Tongue (tissue), 2 donors: ENCODE results near the gene PSMG4. TPM values are rescaled to one million over a fixed set of nuclear protein-coding genes. Genes with fewer than 3 reads are reported as not detected.

ENCODE experiments used
- DNase-seq: peaks from one replicate; pipeline ENCODE4 v3.0.0-alpha.2; 2015
- total RNA-seq: library from RNA; depleted of rRNA; stranded (reverse); fragments of >200 nt; gene quantifications from one replicate; pipeline ENCODE4 v1.2.3, GENCODE V29; 2014

The PSMG4 gene
- total RNA-seq, 1 donor from 2014 or later, result 11.9 TPM

DNA sequence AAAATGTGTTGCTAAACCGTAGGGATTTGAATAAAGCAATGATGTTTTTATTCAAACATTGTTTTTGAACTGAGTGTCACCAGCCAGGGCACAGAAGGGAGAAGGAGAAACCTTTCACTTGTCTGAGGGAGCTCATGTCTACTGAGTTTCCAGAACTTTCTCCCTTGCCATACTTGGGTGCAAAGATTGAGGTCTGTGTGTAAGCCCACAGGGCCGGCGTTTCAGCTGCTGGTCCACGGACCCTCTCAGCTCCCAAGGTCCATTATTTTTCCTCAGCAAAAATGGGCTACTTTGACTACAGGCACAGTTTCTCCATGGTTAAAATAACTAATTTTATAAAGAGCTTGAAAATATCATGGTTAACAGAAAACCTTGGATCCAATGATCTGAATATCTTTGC, 32.6 kb downstream of the PSMG4 start:
- DNase-seq, result no peak

DNA sequence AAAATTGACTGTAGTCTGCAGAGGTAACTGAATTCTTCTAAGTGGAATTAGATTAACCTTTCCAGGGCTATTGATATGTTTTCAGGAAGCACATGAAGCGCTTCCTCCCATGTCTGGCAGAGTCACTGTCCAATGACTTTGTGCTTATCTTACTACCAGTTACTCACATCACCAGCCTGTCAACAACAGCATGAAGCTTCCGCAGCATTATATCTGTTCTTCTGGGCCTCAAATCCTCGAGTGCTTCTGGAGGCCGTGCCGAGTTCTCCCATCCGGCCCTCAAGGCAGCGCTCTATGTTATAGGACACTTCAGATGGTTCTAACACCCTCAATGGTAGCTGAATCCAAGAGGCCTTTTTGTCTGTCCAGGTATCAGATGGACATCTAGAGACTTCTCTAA, 33.2 kb downstream of the PSMG4 start:
- no peak for DNase-seq

DNA sequence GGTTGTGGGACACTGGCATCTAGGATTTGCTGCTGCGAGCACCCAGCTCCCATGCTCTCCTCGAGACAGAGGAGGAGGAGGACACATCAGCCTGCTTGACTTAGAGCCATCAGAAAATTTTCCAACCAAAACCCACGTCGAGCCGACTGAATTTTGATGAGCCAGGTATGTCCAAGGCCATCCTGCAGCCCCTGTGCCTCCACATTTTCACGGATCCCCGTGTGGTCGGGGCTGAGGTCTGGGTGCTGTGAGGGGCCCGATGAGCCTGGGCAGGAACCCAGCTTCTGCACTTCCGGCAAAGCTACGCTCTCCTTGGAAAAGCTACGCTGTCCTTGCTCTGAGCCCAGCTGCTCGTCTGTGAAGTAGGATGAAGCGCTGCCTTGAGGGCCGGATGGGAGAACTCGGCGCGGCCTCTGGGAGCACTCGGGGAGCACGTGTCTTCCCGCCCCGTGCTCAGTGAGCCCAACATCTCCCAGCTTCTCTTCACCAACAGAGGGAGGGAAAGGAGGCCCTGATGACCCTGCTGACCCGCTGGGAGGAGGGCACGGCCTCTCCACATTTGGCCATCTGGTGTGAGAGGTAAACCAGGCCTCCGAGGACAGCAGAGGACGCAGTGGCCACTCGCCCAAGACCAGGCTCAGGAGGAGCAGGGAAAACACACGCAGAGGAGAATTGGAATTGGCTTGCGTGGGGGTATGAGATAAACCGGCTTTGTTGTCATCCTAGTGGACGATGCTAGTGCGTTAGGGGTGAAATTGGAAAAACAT, 33.9 kb downstream of the PSMG4 start:
- DNase-seq, result no peak

DNA sequence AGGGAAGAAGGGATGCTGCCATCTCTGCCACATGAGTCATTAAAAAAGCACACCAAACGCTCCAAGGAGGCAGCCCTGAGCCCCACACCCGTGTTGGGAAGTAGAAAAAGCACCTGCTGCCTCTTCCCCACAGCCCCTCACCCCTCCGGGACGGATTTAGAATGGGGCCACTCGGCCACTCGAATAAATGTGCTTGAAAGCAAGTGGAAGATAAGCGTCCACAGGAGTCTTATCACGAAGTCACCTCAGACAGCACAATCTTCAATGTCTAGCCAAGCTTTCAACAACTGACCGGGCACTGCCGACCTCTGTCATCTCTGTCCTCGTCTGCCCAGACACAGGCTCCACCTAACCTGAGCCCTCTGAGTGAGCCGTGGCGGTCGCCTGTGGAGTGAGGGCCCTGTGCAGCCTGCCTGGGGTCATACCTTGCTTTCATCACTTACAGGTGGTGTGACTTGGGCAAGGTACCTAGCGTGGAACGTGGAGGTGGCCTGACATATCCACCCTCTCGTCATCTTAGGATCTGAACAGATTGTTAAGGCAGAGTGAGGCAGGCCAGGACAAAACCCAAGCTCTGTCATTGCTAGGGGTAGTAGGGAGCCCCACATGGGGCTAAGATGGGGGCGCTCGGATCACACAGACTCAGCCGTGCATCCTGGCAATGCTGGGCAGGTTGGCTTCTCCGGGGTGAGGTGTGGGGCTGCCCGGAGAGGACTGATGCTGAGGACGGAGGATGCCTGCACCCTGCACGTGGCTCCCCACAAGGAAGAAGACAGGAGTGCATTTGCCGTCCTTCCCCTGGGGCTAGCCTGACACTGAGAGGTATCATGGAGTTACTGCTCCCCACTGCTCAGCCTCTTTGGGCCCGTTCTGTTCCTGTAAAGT, 34.8 kb downstream of the PSMG4 start:
- DNase-seq, result no peak

DNA sequence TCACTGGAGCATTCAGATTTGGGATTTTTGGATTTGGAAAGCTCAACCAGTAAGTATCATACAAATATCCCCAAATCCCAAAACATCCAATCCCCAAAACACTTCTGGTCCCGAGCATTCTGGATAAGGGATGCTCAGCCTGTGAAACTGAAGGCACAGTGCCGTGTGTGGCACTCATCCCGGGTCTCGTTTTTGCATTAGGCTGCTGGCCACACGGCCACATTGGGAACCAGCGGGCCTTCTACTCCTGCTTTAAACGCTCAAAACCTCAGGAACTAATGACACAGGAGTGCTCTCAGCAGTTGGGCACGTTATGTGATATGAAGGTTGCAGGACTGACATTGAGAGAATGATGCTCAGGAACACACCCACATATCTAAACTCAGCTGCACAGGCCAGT, 35.6 kb downstream of the PSMG4 start:
- DNase-seq, result no peak

DNA sequence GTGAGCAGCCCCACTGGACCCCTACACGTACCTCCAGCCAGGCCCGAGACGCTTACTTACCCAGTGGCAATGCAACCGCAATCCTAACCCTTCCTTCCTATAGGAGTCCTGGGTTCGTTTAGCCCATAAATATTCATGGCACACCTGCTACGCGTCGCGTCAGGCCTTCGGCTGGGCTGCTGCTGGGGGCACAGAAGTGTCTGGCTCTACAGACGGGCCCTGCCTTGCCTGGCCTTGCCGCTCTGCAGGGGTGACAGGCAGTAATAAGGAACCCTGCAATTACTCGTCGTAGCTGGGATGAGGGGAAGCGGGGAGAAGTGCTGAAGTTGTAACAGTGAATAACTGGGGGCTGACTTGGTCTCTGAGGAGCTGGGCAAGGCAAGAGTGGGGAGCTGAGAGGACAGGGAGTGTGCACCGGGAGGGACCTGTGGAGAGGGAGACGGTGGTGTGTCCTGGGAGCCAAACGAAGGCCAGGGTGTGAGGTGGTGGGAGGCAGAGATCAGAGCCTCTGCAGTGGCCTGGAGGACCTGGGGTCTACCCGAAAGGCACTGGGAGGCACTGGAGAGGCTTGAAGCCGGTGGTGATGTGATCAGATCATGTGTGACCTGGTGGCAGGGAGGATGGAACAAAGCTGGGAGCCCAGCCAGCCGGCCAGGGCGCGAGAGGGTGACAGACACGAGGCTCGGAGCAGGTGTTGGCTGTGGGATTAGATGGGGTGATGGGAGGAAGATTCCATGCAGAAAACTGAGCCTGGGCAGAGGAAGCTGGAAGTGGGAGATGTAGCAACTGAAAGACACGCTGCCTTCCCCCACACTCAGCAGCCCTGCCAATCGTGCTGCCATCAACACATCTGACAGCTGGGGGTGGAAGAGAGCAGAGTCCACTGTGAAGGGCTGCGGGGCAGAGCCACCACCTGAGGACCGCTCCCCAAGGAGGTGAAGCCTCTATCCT, 36.4 kb downstream of the PSMG4 start:
- DNase-seq, result peak; percentile 62

DNA sequence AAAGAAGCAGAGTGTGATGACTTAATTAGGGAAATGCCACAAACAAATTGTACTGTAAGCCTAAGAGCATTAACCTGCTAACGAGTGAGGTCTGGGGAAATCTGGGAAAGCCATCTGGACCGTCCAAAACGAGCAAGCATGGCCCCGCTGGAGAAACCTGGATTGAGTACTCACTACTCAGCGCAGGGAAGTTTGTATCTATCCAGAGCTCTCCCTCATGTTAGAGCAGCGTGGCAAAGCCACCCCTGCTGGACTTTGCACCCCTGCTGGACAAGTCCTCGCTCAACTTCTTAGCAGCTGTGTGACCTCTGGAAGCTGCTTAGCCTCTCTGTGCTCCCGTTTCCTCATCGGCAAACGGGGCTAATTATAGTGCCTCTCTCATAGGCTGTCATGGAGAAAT, 37.3 kb downstream of the PSMG4 start:
- no peak for DNase-seq

- DNase-seq, result no peak
Observed at GRCh38 chr6:3296537-3296936, 37.8 kb downstream of the PSMG4 start.

- DNase-seq, result no peak
Observed at GRCh38 chr6:3297006-3297405, 38.3 kb downstream of the PSMG4 start.

GRCh38 chr6:3297909-3298308, 39.2 kb downstream of the PSMG4 start:
- DNase-seq, result no peak

GRCh38 chr6:3299221-3299620, 40.5 kb downstream of the PSMG4 start:
- DNase-seq, result no peak

DNA sequence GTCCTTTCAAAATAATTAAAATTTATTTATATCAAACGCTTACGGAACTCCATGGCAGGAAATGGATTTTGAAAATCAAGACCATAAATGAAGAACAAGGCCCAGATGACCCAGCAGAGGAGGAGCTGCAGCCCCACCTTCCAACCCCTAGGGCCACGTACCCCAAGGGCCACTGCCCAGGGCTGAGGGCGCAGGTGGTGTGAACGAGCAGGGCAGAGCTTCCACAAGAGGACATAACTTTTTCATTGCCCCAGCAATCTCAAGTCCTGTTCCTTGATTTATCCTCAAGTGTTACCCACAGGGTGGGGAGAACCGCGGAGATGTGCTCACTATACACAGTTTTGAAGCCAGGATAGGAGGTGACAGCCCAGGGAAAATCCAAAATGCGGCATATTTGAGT, 42.8 kb downstream of the PSMG4 start:
- no peak for DNase-seq

DNA sequence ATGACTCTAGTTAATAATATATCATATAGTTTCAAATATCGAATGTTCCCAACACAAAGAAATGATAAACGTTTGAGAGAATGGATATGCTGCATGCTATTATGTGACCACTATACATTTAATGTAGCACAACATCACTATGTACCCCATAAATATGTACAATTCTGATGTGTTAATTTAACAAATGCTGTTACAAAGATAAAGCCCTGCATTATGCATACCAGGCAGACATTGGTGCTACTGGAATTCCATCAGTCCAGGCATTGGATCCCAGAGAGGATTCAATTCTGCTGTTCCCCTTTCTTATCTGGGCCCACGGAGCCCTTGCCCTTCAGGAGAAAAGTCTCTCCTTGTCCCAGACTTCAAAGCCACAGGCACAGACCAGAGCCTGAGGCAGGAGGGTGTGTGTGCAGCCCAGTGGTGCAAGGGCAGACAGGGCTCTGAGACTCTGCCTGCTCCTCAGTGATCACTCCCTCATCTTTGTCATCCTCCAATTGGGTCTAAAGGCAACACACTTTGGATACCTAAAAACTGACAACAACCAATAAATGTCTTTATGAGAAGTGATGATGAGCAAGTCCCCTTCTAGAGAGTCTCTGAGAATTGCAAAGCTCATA, 45.2 kb downstream of the PSMG4 start:
- DNase-seq, result no peak

GRCh38 chr6:3304500-3305215, 45.9 kb downstream of the PSMG4 start:
- no peak for DNase-seq

- no peak for DNase-seq
Observed at GRCh38 chr6:3305216-3305565, 46.4 kb downstream of the PSMG4 start.

GRCh38 chr6:3305831-3306230, 47.1 kb downstream of the PSMG4 start:
- DNase-seq, result no peak

GRCh38 chr6:3306848-3307247, 48.1 kb downstream of the PSMG4 start:
- DNase-seq, result peak; percentile 82

- no peak for DNase-seq
Observed at GRCh38 chr6:3307436-3307835, 48.7 kb downstream of the PSMG4 start.

- no peak for DNase-seq
Observed at GRCh38 chr6:3308106-3308505, 49.4 kb downstream of the PSMG4 start.

- peak; percentile 44 for DNase-seq
Observed at GRCh38 chr6:3309391-3310050, 50.8 kb downstream of the PSMG4 start.

DNA sequence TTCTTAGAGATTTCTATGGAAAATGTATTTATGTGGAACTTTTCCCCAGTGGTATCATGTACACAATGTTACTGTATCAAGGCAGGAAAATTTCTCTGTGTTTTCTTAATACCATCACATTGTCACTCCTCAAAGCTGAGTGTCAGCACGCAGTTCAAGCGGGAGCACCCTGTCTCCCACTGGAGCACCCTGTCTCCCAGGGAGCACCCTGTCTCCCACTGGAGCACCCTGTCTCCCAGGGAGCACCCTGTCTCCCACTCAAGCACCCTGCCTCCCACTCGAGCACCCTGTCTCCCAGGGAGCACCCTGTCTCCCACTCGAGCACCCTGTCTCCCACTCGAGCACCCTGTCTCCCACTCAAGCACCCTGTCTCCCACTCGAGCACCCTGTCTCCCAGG, 51.3 kb downstream of the PSMG4 start:
- no peak for DNase-seq
